ENCODE results near the gene FHL1.

Gene FHL1

DNA sequence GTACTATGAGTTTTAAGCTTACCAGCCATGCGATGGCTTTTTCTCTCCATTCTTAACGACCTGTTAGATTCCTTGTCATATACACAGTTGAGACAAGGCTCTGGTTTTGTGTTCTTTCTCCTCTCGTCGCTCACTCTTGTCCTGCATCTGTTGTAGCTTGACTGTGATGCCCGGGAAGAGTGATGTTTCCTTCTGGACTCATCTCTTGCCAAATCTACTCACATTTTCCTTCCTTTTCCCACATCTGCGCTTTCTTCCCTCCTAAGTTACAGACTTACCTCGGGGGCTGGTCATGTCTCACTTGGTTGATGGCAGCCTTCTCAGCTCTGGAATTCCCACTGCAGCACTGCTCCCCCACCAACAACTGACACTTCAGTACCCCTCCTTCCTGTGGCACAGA, 108.7 kb downstream of the FHL1 start:
- no peak for ATAC-seq
- H3K36me3 Mint-ChIP-seq (ENCODE audit: low read depth): no peaks in the 10 kb centered on the region
- peaks cover 21% of the 10 kb centered on the region for H3K4me1 Mint-ChIP-seq
- no peak overlapping the region for H3K4me3 Mint-ChIP-seq
- no peaks in the 10 kb centered on the region for H3K9me3 Mint-ChIP-seq
- no peak for DNase-seq
- H3K27me3 Mint-ChIP-seq: no peaks in the 10 kb centered on the region
- H3K27ac Mint-ChIP-seq: no peak overlapping the region

DNA sequence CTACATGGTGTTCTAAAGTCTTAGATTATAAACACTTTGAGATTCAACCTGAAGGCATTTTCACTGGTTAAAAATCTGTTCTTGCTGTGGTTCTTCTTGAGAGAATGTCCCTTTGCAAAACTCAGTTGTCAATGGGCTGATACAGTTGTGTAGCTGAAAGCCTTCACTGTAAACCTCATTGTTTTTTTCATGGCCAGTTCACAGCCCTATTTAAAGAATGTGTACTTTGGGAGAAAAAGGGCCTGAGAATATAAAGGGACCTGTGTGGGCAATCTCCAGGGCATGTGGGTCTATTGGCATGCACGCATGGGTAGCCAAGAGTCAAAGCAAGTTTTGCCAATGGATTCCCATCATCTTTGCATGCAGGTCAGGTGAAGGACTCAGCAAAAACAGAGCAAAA, 111.6 kb downstream of the FHL1 start:
- Mint-ChIP-seq H3K9me3 (no peaks in the 10 kb centered on the region), H3K4me1 (peaks cover 16% of the 10 kb centered on the region), H3K27me3 (no peaks in the 10 kb centered on the region), H3K36me3 (ENCODE audit: low read depth) (no peaks in the 10 kb centered on the region), H3K4me3 (no peak overlapping the region), H3K27ac (no peak overlapping the region)
- no peak for ATAC-seq
- DNase-seq: no peak

DNA sequence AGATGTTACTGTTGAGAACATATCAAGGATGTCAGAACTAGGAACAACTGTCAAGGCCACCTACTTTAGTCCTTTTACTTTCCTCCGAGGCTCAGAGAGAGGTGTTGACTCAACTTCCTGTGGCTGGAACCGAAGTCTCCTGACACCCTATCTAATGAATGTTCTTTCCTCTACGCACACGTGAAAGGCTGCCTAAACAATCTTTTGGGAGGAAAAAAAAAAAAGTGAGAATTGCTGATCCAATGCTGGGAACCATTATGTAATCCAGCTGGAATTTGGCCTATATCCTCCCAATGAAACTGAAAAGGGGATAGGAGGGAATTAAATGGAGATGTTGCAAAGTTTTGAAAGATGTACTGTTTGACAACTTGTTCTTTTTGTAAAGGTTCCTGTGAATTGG, 112.2 kb downstream of the FHL1 start:
- Mint-ChIP-seq H3K4me1 (peaks cover 16% of the 10 kb centered on the region), H3K4me3 (no peak overlapping the region), H3K27ac (peak overlapping the region; percentile 41), H3K27me3 (no peaks in the 10 kb centered on the region), H3K36me3 (ENCODE audit: low read depth) (no peaks in the 10 kb centered on the region), H3K9me3 (no peaks in the 10 kb centered on the region)
- DNase-seq: no peak
- peak; percentile 86 for ATAC-seq

DNA sequence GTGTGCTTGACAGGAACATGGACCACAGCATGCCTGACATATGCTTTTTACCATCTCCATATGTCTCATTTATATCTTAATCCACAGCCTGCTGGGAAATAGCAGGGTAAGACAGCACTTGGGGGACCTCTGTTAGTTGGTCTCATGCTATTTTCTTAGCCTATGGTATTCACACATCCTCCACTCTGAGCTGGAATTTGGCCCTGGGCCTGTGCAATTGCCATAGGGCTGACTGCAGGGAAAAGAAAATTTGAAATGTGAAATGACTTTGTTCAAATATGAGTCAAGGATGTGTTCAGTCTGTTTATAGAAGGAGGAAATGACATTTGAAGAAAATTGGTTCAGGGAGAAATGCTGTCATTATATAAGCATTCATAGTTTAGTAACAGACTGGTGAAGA, 113.4 kb downstream of the FHL1 start:
- DNase-seq: no peak
- no peaks in the 10 kb centered on the region for H3K27me3 Mint-ChIP-seq
- H3K4me1 Mint-ChIP-seq: peaks cover 16% of the 10 kb centered on the region
- no peak for ATAC-seq
- H3K36me3 Mint-ChIP-seq (ENCODE audit: low read depth): no peaks in the 10 kb centered on the region
- no peak overlapping the region for H3K27ac Mint-ChIP-seq
- no peak overlapping the region for H3K4me3 Mint-ChIP-seq
- no peaks in the 10 kb centered on the region for H3K9me3 Mint-ChIP-seq

All from activated naive CD8-positive, alpha-beta T cell treated with anti-CD3 and anti-CD28 coated beads, Interleukin-2, amount 50 U/mL, for 24 hours (primary cell).